Testis (tissue), 2 donors: Measurements from ENCODE around the gene DNAJC15.

ENCODE experiments used
- POLR2A ChIP-seq: fragments of 450-650 bp; IDR thresholded peaks from one replicate; pipeline ENCODE4 v1.6.1; 2017; ENCODE audit warnings: antibody characterized with exemption, mild to moderate bottlenecking, moderate library complexity
- TF ChIP-seq, protein P1 (sequence below), 3 experiments: fragments of 450-650 bp in 2 of 3; fragments of 200-600 bp in 1 of 3; sonication (generic) in 1 of 3; IDR thresholded peaks; one replicate each; pipeline ENCODE4 v1.5.1; 2016 to 2019; ENCODE audit warnings: antibody characterized with exemption in 3 of 3, mild to moderate bottlenecking in 2 of 3, moderate library complexity in 1 of 3

DNA sequence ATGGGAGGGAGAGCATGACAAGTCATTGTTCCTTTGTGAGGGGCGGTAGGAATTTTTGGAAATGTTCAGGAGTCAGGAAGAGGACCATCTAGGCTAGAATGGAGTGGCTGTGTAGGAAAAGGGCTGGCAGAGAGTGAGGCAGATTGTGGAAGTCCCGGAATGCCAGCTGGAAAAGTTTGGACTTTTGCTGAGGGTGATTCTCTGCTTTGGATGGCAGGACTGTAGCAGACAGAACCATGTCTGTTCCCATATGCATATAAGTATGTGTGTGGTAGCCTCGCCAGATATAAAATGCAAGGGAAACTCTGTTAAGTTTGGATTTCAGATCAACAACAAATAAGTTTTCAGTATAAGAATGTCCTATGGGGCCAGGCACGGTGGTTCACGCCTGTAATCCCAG lies 112.1 kb downstream of the DNAJC15 start:
- TF ChIP-seq, protein P1, sequence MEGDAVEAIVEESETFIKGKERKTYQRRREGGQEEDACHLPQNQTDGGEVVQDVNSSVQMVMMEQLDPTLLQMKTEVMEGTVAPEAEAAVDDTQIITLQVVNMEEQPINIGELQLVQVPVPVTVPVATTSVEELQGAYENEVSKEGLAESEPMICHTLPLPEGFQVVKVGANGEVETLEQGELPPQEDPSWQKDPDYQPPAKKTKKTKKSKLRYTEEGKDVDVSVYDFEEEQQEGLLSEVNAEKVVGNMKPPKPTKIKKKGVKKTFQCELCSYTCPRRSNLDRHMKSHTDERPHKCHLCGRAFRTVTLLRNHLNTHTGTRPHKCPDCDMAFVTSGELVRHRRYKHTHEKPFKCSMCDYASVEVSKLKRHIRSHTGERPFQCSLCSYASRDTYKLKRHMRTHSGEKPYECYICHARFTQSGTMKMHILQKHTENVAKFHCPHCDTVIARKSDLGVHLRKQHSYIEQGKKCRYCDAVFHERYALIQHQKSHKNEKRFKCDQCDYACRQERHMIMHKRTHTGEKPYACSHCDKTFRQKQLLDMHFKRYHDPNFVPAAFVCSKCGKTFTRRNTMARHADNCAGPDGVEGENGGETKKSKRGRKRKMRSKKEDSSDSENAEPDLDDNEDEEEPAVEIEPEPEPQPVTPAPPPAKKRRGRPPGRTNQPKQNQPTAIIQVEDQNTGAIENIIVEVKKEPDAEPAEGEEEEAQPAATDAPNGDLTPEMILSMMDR (IDR thresholded peaks at IDR 0.05), result no peak
- no peak for TF ChIP-seq POLR2A
